GM21360 (cell line): ENCODE results near the gene PCDH8.
"Not testable (repeated sequence)": the region's sequence is repeated elsewhere in the genome, so short reads cannot be mapped to it uniquely, and the experiment has no call there.

ENCODE experiments used
- ATAC-seq: cut with Tn5 transposase; IDR thresholded peaks from one replicate; pipeline ENCODE4 v1.9.1; 2021; ENCODE audit warnings: mild to moderate bottlenecking, moderate library complexity; ENCODE audit not compliant: unreplicated experiment

PCDH8 gene

DNA sequence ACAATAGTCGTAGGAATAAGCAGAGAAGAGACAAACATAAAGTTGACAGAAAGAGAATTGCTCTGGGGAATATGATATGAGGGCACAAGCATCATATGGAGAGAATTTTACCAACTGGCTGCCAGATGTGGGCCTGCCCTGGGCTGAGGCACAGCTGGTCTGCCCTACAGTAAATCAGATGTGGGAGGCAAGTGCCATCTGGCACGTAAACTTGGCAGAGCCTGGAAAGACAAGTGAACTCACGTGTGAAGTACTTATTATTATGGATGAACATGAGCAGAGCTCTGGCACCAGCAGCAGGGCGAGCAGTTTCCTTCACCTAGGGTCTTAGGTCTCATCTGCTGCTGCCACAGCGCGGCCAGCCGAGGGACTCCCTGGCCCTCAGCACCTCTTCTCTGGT, 20.6 kb downstream of the PCDH8 start:
- ATAC-seq: no peak

DNA sequence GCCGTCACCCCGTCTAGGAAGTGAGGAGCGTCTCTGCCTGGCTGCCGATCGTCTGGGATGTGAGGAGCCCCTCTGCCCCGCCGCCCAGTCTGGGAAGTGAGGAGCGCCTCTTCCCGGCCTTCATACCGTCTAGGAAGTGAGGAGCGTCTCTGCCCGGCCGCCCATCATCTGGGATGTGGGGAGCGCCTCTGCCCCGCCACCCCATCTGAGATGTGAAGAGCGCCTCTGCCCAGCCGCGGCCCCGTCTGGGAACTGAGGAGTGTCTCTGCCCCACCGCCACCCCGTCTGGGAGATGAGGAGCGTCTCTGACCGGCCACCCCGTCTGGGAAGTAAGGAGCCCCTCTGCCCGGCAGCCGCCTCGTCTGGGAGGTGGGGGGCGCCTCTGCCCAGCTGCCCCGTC, 30.6 kb downstream of the PCDH8 start:
- not testable (repeated sequence) for ATAC-seq

DNA sequence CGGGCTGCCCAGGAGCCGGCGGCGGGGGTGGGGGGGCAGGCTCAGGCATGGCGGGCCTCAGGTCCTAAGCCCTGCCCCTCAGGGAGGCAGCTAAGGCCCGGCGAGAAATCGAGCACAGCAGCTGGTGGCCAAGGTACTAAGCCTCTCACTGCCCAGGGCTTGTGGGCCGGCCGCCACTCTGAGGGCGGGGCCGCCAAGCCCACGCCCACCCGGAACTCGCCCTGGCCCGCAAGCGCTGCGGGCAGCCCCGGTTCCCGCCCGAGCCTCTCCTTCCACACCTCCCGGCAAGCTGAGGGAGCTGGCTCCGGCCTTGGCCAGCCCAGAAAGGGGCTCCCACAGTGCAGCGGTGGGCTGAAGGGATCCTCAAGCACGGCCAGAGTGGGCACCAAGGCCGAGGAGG, 33.1 kb downstream of the PCDH8 start:
- no peak for ATAC-seq

DNA sequence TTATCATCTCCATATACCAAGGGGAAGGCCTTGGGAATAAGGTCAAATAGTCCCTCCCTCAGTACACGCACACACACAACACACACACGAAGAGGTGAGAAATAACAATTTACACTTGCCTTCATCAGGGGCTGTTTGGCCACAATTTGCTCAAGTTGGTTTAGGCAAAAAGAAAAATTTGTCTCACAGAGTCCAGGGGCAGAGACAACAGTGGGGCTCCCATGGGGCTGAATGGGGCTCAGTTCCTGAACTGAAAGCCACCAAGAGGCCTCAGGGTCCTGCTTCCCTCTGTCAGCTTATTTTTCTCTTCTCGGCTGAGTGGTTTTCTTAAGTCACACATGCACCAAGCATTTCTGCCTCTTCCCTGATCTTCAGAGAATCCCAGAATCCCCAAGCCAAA, 35.5 kb downstream of the PCDH8 start:
- ATAC-seq: no peak

DNA sequence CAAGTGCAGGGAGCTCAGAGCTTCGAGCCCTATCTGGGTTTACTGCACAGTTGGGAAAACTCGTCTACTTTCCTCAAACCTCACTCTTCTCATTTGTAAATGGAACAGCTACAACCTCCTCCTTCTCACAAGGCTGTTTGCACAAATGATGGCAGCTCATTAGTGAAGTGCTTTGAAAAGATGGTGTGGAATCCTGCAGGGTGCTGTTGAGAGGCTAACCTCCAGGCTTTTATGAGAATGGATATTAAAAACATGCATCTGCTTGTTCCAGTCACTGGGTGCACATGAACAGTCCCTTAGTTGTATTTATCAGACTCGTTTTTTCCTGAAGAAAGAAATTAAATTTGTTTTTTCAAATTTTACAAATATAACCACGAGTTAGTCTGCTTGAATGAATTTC, 36.6 kb downstream of the PCDH8 start:
- no peak for ATAC-seq

DNA sequence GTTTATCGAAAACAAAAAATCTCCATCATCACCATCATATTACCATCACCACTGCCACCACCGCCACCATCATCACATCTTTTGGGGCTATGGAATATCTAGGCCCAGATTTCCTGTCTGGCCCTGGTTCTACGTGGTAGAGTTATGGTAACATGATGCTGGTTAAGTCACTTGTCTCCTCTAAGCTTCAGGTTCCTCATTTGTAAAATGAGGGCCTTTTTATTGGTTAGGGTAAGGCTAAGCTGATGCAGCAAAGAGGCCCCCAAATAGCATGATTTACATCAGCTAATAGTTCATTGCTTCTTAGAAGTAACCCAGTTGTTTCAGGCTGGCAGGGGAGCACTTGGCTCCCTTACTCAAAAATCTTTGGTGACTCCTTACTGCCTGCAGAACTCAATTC, 37.9 kb downstream of the PCDH8 start:
- ATAC-seq: no peak

DNA sequence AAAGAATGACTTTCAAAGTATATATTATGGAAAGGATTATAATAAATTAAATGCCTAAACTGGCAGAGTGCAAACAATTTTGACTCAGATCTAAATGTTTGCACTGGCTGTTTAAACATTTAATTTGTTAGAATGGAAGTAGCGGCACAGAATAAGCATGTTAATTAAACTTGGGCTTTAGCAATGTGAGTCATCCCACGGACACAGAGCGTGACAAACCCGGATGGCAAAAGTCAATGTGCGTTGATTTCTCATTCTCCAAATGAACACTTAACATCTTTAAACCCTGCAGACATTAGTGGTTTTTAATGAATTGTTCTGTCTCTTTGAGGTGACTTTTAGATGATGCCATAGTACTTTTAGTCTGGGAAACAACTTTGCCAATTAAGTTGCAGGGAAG, 38.4 kb downstream of the PCDH8 start:
- no peak for ATAC-seq

DNA sequence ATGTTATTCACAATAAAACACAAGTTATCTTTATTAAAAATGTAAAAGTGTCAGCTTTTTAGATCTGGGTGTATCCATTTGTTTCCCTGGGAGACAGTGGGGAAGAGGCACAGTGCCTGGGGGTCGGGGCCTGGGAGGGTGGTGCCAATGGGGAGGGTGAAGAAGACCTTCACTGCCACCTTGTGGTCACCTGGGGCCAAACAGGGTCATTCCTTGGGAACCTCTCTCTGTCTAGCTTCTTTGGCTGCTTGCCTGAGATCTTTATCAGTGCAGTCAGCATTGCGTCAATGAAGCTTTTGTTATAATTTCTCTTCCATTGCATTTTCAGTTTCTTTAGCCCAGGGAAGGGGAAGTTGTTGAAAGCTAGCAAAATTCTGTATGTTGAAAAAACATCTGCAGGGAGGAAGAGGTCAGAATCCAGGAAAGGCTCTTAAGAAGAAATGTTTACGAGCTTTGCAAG, 39.1 kb downstream of the PCDH8 start:
- peak; percentile 87 for ATAC-seq

DNA sequence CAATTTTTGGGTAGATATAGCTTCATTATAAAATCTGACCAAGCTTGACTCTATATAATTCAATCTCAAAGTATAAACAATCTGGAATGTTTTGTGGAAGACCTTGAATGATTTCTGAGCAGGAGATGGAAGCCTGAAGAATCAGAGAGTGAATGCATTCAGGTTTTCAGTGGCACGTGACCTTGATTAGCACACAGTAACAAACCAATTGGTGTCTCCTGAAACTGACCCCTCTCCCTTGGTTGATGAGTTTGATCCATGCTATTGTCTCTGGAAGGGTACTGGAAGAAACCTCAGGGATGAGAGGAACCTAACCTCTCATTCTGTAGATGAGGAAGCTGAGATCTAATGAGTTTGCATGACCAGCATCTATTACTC, 39.6 kb downstream of the PCDH8 start:
- no peak for ATAC-seq

DNA sequence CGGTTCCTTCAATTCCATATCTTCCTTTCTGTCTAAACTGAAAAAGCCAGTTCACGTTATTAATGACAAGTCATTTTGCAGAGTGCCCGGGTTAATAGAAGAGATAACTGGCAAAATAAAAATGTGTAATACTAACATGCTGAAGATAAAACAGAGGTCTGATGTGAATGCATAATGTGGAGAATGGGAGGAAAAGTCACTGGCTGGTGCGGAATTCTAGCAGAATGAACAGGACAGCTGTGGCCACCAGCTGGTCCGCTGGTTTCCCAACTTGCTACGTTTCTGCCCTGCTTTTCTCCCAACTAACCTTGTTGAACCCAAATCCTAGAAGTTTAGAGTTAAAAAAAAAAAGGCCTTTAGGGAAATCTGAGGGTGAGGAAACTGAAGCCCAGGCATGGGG, 42.4 kb downstream of the PCDH8 start:
- ATAC-seq: no peak

DNA sequence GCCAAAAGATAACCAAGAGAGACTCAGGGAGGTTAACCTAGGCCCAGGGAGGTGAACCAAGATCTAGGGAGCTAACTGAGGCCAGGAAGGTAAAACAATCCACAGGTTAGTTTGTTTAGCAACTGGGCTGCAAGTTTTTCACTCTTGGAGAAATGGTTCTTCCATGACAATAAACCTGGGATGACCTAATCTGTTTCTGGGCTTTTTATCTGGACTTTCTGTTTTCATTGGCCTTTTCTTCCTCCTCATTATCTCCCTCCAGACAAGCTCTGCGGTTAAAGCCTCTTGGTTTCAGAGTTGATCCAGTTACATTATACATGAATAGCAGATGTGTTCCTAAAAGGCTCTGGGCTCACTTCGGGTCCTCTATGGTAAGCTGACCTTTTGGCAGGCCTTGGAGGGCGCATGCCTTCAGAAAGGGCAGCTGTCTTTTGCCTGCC, 44.2 kb downstream of the PCDH8 start:
- ATAC-seq: no peak

DNA sequence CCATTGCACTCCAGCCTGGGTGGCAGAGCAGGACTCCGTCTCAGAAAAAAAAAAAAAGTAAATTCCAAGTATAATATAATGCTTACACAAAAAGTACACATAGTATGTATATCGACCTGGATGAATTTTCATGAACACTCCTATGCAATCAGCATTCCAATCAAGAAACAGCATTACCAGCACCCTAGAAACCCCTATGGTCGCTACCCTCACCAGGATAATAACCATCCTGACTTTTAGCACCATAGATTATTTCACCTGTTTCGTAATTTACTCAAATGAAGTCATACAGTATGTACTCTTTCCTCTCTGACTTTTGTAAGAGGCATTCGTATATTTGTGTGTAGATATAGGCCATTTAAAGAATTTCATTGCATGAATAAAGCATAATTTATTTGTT, 47.6 kb downstream of the PCDH8 start:
- no peak for ATAC-seq

DNA sequence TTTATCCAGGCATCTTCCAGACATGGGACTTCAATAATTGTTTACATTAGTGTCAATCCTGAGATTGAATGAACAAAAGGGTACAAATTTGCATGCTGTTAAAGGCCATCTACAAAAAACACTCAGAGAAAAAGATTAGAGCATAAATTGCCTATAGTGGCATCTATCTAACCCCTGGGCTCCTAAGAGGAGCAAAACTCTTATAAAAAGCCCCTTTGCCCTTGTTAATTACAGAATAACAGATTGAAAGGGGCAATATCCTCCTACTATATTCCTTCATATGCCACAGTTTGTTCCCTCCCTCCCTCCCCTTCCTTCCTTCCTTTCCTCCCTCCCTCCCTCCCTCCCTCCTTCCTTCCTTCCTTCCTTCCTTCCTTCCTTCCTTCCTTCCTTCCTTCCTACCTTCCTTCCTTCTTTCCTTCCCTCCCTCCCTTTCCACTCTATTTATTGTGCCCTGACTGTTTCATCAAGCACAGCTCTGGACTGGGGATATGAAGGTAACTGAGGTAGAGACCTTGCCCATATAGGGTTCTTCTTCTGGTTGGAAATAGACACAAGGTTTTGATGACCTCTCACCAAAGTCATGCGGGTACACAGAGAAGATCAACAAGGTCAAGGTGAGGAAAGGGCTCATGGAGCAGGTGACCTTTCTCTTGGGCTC, 49.5 kb downstream of the PCDH8 start:
- no peak for ATAC-seq

DNA sequence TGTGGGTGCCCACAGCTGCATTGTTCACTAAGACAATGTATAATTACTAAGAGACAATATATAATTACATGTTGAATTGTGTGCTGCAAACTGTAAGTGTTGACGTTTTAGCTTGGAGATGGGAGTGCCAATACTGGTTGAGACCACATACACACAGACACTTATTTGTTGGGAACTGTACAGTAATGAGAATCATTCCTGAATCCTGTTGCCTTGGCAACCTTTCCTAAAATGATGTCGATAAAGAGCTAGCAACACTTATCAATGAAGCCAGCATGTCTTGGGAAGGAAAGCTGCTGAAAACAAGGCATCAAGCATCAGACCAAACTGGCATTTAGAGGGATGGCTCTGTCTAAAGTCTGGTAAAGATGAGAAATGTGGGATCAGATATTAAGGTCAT, 51.3 kb downstream of the PCDH8 start:
- no peak for ATAC-seq

DNA sequence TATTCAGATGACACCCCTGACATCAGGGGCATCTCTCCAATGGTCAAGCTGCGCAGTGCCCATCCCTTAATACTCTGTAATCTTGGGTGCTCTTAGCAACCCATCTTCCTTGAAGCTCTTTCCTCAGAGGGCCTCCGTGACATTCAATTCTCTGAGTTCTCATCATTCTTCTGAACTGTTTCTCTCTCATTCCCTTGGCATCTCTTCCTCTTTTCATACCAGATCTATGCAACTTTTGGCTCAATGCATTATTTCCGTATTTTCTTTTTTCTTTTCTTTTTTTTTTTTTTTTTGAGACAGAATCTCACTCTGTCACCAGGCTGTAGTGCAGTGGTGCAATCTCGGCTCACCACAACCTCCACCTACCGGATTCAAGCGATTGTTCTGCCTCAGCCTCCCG, 53.9 kb downstream of the PCDH8 start:
- ATAC-seq: no peak

DNA sequence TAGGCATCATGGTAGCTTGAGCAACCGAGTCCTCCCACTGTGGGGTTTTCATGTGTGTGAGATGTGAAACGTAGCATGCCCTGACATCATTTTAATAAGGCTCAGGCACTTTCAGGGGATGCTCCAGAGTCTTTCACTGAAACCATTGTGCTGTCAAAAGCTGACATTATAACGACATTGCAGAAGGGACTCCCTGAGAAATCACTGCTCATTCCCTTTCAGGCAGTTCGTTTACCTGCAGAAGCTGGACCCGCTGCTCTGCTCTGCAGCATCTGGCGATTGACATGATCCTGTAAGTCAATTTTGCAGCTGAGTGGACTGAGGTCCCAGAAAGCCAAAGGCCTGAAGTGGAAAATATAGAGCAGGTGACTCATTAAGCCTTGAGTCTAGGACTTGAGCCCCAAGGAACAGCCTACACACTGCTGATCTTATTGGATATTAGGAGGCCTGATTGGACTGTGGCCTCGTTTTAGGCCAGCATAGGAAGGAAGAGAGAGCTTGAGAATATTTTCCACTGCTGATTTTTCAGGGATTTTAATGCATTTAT, 54.9 kb downstream of the PCDH8 start:
- ATAC-seq: no peak
